Thyroid gland (tissue), 4 donors: Measurements from ENCODE around the gene MCM10.

ENCODE experiments used
- CTCF ChIP-seq, 6 experiments: fragments of 200-600 bp in 3 of 6; fragments of 450-650 bp in 3 of 6; sonication (generic) in 3 of 6; IDR thresholded peaks; one replicate each; pipeline ENCODE4 v1.5.1; 2016 to 2019; ENCODE audit warnings: antibody characterized with exemption in 6 of 6, mild to moderate bottlenecking in 2 of 6, inconsistent platforms in 1 of 6, moderate library complexity in 1 of 6
- POLR2A ChIP-seq, 2 donors: fragments of 450-650 bp; IDR thresholded peaks; one replicate each; pipeline ENCODE4 v1.6.1; 2017; ENCODE audit warnings: antibody characterized with exemption in 2 of 2, mild to moderate bottlenecking in 2 of 2, moderate library complexity in 1 of 2

DNA sequence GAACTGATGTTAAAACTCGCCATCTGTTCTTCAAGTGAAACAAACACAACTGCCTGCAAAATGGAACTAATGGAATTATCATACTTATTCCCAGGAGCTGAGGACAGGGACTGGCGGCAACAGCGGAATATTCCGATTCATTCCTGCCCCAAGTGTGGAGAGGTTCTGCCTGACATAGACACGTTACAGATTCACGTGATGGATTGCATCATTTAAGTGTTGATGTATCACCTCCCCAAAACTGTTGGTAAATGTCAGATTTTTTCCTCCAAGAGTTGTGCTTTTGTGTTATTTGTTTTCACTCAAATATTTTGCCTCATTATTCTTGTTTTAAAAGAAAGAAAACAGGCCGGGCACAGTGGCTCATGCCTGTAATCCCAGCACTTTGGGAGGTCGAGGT is 24.7 kb upstream of the MCM10 start:
- TF ChIP-seq CTCF (IDR thresholded peaks at IDR 0.05) (no peak), POLR2A (IDR thresholded peaks at IDR 0.05) (no peak)
